NB4 (cell line): ENCODE measurements around the gene SMARCA4.

Experiments used
- MYC ChIP-seq: IDR thresholded peaks from 2 replicates; pipeline ENCODE4 v1.6.1; 2011; ENCODE audit warnings: low read depth, low read length
- POLR2A ChIP-seq: IDR thresholded peaks from 2 replicates; pipeline ENCODE4 v1.6.1; 2011; ENCODE audit warnings: mild to moderate bottlenecking; ENCODE audit not compliant: insufficient read length; ENCODE audit errors: extremely low read depth
- TF ChIP-seq, protein P1 (sequence below): IDR thresholded peaks from one replicate; pipeline ENCODE4 v1.5.1; 2012; ENCODE audit warnings: low read depth, low read length
- TF ChIP-seq, protein P2 (sequence below): IDR thresholded peaks from 2 replicates; pipeline ENCODE4 v1.6.1; 2011; ENCODE audit warnings: low read depth, low read length

DNA sequence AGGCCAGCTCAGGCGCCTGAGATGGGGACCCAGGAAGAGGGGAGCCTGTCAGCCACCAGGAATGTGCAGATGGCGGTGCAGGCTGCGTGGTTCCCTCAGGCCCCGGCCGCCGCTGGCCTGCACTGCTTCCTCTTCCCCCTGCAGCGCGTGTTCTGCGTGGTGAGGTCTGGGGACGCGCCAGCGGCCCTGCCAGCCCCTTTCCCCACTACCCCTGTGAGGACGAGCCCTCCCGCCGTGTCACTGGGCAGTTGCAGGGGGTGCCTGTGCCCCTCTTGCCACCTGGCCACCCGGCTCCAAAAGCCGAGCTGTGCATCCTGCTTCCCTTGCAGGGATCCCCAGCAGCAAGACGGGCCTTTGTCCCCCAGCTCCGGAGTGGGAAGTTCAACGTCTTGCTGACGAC lies 58.4 kb downstream of the SMARCA4 start:
- no peak for TF ChIP-seq POLR2A
- TF ChIP-seq, protein P1, sequence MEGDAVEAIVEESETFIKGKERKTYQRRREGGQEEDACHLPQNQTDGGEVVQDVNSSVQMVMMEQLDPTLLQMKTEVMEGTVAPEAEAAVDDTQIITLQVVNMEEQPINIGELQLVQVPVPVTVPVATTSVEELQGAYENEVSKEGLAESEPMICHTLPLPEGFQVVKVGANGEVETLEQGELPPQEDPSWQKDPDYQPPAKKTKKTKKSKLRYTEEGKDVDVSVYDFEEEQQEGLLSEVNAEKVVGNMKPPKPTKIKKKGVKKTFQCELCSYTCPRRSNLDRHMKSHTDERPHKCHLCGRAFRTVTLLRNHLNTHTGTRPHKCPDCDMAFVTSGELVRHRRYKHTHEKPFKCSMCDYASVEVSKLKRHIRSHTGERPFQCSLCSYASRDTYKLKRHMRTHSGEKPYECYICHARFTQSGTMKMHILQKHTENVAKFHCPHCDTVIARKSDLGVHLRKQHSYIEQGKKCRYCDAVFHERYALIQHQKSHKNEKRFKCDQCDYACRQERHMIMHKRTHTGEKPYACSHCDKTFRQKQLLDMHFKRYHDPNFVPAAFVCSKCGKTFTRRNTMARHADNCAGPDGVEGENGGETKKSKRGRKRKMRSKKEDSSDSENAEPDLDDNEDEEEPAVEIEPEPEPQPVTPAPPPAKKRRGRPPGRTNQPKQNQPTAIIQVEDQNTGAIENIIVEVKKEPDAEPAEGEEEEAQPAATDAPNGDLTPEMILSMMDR: no peak
- no peak for TF ChIP-seq MYC
- TF ChIP-seq, protein P2, sequence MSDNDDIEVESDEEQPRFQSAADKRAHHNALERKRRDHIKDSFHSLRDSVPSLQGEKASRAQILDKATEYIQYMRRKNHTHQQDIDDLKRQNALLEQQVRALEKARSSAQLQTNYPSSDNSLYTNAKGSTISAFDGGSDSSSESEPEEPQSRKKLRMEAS: no peak
